Measurements from ENCODE around the gene DR1.

DR1 gene

GRCh38 chr1:93345633-93346420, at the start of gene DR1:
TSS of gene DR1 (plus strand) at chr1:93345907. CDS start at chr1:93346646, 739 bp downstream.
- peak; percentile 88 to 92 (median 88) for DNase-seq (ENCODE audit: low read depth in 3 of 3)

GRCh38 chr1:93296555-93297154, 49.1 kb upstream of the DR1 start:
- no peak for DNase-seq (ENCODE audit: low read depth in 3 of 3)

- DNase-seq (ENCODE audit: low read depth in 3 of 3), result no peak
Measured at GRCh38 chr1:93301131-93301530, 44.6 kb upstream of the DR1 start.

GRCh38 chr1:93302078-93302477, 43.6 kb upstream of the DR1 start:
- DNase-seq (ENCODE audit: low read depth in 3 of 3), result no peak

- DNase-seq (ENCODE audit: low read depth in 3 of 3), result peak in 2 of 3 donors; percentile 26 to 34
Measured at GRCh38 chr1:93304716-93305138, 41.0 kb upstream of the DR1 start.

- no peak for DNase-seq (ENCODE audit: low read depth in 3 of 3)
Measured at GRCh38 chr1:93306920-93307319, 38.8 kb upstream of the DR1 start.

- DNase-seq (ENCODE audit: low read depth in 3 of 3), result no peak
Measured at GRCh38 chr1:93313026-93313425, 32.7 kb upstream of the DR1 start.

GRCh38 chr1:93317207-93317606, 28.5 kb upstream of the DR1 start:
- DNase-seq (ENCODE audit: low read depth in 3 of 3), result no peak

- DNase-seq (ENCODE audit: low read depth in 3 of 3), result no peak
Measured at GRCh38 chr1:93317943-93318342, 27.8 kb upstream of the DR1 start.

GRCh38 chr1:93321720-93322119, 24.0 kb upstream of the DR1 start:
- no peak for DNase-seq (ENCODE audit: low read depth in 3 of 3)

GRCh38 chr1:93322349-93322748, 23.4 kb upstream of the DR1 start:
- DNase-seq (ENCODE audit: low read depth in 3 of 3), result no peak

- no peak for DNase-seq (ENCODE audit: low read depth in 3 of 3)
Measured at GRCh38 chr1:93323185-93323820, 22.4 kb upstream of the DR1 start.

GRCh38 chr1:93324486-93325464, 20.9 kb upstream of the DR1 start:
- DNase-seq (ENCODE audit: low read depth in 3 of 3), result no peak

GRCh38 chr1:93328809-93329760, 16.6 kb upstream of the DR1 start:
- DNase-seq (ENCODE audit: low read depth in 3 of 3), result no peak

- DNase-seq (ENCODE audit: low read depth in 3 of 3), result no peak
Measured at GRCh38 chr1:93330196-93330595, 15.5 kb upstream of the DR1 start.

- DNase-seq (ENCODE audit: low read depth in 3 of 3), result no peak
Measured at GRCh38 chr1:93330617-93331016, 15.1 kb upstream of the DR1 start.

- DNase-seq (ENCODE audit: low read depth in 3 of 3), result no peak
Measured at GRCh38 chr1:93331412-93331811, 14.3 kb upstream of the DR1 start.

- DNase-seq (ENCODE audit: low read depth in 3 of 3), result no peak
Measured at GRCh38 chr1:93332368-93332767, 13.3 kb upstream of the DR1 start.

GRCh38 chr1:93338387-93339146, 7.1 kb upstream of the DR1 start:
- DNase-seq (ENCODE audit: low read depth in 3 of 3), result no peak

GRCh38 chr1:93339171-93339697, 6.5 kb upstream of the DR1 start:
- no peak for DNase-seq (ENCODE audit: low read depth in 3 of 3)
